ENCODE results near the gene MYRF.

GRCh38 chr11:61827571-61828378 lies 75.3 kb downstream of the MYRF start, which contains the start of gene FADS2:
- no peak for TF ChIP-seq CTCF (IDR thresholded peaks at IDR 0.05)
- no peak for TF ChIP-seq EP300 (IDR thresholded peaks at IDR 0.05)
- peak in 2 of 3 donors; percentile 10 to 47 for TF ChIP-seq POLR2AphosphoS5 (IDR thresholded peaks at IDR 0.05)

Data from stomach (tissue), 4 donors.